ENCODE data around the gene SFXN4. TPM values are rescaled to one million over a fixed set of nuclear protein-coding genes. Genes with fewer than 3 reads are reported as not detected.

The SFXN4 gene
- total and polyA plus RNA-seq, 2 of the 13 experiments (the other 11 are each of a cell fraction or from before 2014, with no cell fraction given) = 47.7 to 64.9 TPM

GRCh38 chr10:119197921-119198320, 32.4 kb upstream of the SFXN4 start (continued):
- peak; percentile 80 for TF ChIP-seq ZNF3 (CRISPR knock-in tag; IDR thresholded peaks at IDR 0.05)
- TF ChIP-seq FOXA1 (IDR thresholded peaks at IDR 0.05) = no peak
- peak; percentile 9; the same call in 1 of the 2 replicates for TF ChIP-seq FOXA1 (CRISPR knock-in tag; IDR thresholded peaks at IDR 0.05)
- TF ChIP-seq SOX13 (IDR thresholded peaks at IDR 0.05) = no peak
- peak in 1 of 2 experiments; percentile 38; a peak in 1 of 4 replicates for TF ChIP-seq SOX13 (CRISPR knock-in tag; conservative IDR thresholded peaks at IDR 0.05 in 1 of 2, IDR thresholded peaks at IDR 0.05 in 1 of 2)
- 0 out of 2 replicates have a peak, but pooled peaks have one; percentile 40 for TF ChIP-seq RCOR2 (CRISPR knock-in tag; IDR thresholded peaks at IDR 0.05)
- peak; percentile 54; the same call in 1 of the 2 replicates for TF ChIP-seq SAP130 (CRISPR knock-in tag; IDR thresholded peaks at IDR 0.05; ENCODE audit: low read depth)
- no peak for TF ChIP-seq KAT2B (IDR thresholded peaks at IDR 0.05; ENCODE audit: borderline replicate concordance, low read depth, low read length)
- TF ChIP-seq ZNF33B (CRISPR knock-in tag; IDR thresholded peaks at IDR 0.05) = no peak
- TF ChIP-seq SOX5 (CRISPR knock-in tag; IDR thresholded peaks at IDR 0.05; ENCODE audit: borderline replicate concordance) = peak; percentile 54; the same call in 1 of the 2 replicates

GRCh38 chr10:119191881-119192280, 26.4 kb upstream of the SFXN4 start:
- H3K9me3 ChIP-seq (ENCODE audit: low read length) = no peaks in the 10 kb centered on the region
- intact Hi-C loops (cut with micrococcal nuclease; ENCODE audit: unreplicated experiment) = no loop called here
- H3K4me1 ChIP-seq (ENCODE audit: insufficient read depth, low read length) = peaks cover 30% of the 10 kb centered on the region
- WGBS (ENCODE audit: low lambda C conversion rate) = 43% methylated on average over 4 of the region's 4 CpGs
- H3K4me3 ChIP-seq (replicated peaks in 1 of 3; ENCODE audit: insufficient read depth in 1 of 3, low read depth in 2 of 3, low read length in 3 of 3) = no peak overlapping the region
- DNase-seq (ENCODE audit: low spot score) = no peak
- in situ Hi-C loops (cut with HindIII; ENCODE audit: extremely low pct_ligation_motif_present, low pct_unique_long_range_greater_than_20kb) = loop anchor here (10.0 to 25.0 kb wide), 2 partner anchors 253 to 345 kb away; partner anchors contain the start of gene RGS10
- no TSS peak for BruUV-seq (replicated peaks)
- no peak for FAIRE-seq
- H3K79me2 ChIP-seq (ENCODE audit: insufficient read depth, low read length) = no peaks in the 10 kb centered on the region
- ChIA-PET POLR2A (no interaction called here), CTCF (ENCODE audit: low intra/inter-chr PET ratio, low total read pairs) (no interaction called here)
- no peak for ATAC-seq
- H3K27me3 ChIP-seq (ENCODE audit: control insufficient read depth in 1 of 2, insufficient read depth in 2 of 2, low read length in 2 of 2) = no peaks in the 10 kb centered on the region
- H3K36me3 ChIP-seq (replicated peaks in 1 of 2; ENCODE audit: control insufficient read depth in 1 of 2, insufficient read depth in 2 of 2, low read length in 2 of 2) = no peaks in the 10 kb centered on the region
- H3K27ac ChIP-seq (ENCODE audit: extremely low read length, insufficient read depth, low read length) = no peak overlapping the region
- no peak overlapping the region for H3K4me2 ChIP-seq (ENCODE audit: low read depth, low read length)
- TF ChIP-seq ZNF510 (CRISPR knock-in tag; IDR thresholded peaks at IDR 0.05; ENCODE audit: low read depth) (no peak), ZBTB38 (CRISPR knock-in tag; IDR thresholded peaks at IDR 0.05) (no peak), TBP (CRISPR knock-in tag; IDR thresholded peaks at IDR 0.05) (no peak), KLF12 (CRISPR knock-in tag; IDR thresholded peaks at IDR 0.05; ENCODE audit: borderline replicate concordance) (no peak), SSRP1 (CRISPR knock-in tag; IDR thresholded peaks at IDR 0.05) (no peak), MYPOP (CRISPR knock-in tag; IDR thresholded peaks at IDR 0.05) (no peak), ZNF335 (CRISPR knock-in tag; IDR thresholded peaks at IDR 0.05) (no peak)
- H3K9ac ChIP-seq (ENCODE audit: insufficient read depth, low read depth, low read length) = no peak overlapping the region
- H4K20me1 ChIP-seq (ENCODE audit: insufficient read depth, low read length) = no peaks in the 10 kb centered on the region
- no peak overlapping the region for H2AFZ ChIP-seq (ENCODE audit: low read length)
